Aorta (tissue), 5 donors: ENCODE results near the gene OTUB2. TPM values are rescaled to one million over a fixed set of nuclear protein-coding genes. Genes with fewer than 3 reads are reported as not detected.

Source experiments
- ATAC-seq: fragments of 200-7000 bp; cut with Tn5 transposase; one replicate; pipeline ENCODE4 v1.9.1; 2022; ENCODE audit warnings: moderate library complexity; ENCODE audit not compliant: low FRiP score
- DNase-seq, 2 donors: peaks; one replicate each; pipeline ENCODE4 v3.0.0-alpha.2; 2020
- H3K27ac ChIP-seq, 2 donors: one replicate each; pipeline ENCODE4 v1.5.1; 2013; ENCODE audit warnings: low read length in 2 of 2, mild to moderate bottlenecking in 2 of 2, moderate library complexity in 2 of 2, control low read depth in 1 of 2, inconsistent platforms in 1 of 2, low read depth in 1 of 2
- H3K27me3 ChIP-seq, 2 donors: one replicate each; pipeline ENCODE4 v1.6.1; 2013; ENCODE audit warnings: control low read depth in 1 of 2, low read length in 1 of 2, mild to moderate bottlenecking in 1 of 2, moderate library complexity in 1 of 2; ENCODE audit not compliant: insufficient read depth in 2 of 2, control insufficient read depth in 1 of 2
- H3K36me3 ChIP-seq, 2 donors: one replicate each; pipeline ENCODE4 v1.6.1; 2013; ENCODE audit warnings: control low read depth in 1 of 2, low read length in 1 of 2, mild to moderate bottlenecking in 1 of 2; ENCODE audit not compliant: insufficient read depth in 2 of 2, control insufficient read depth in 1 of 2
- H3K4me1 ChIP-seq, 2 donors: one replicate each; pipeline ENCODE4 v1.6.1; 2013; ENCODE audit warnings: low read length in 2 of 2, control low read depth in 1 of 2, mild to moderate bottlenecking in 1 of 2, moderate library complexity in 1 of 2; ENCODE audit not compliant: insufficient read depth in 2 of 2, control insufficient read depth in 1 of 2
- H3K4me3 ChIP-seq, 2 donors: one replicate each; pipeline ENCODE4 v1.5.1; 2013; ENCODE audit warnings: low read length in 2 of 2, control low read depth in 1 of 2, mild to moderate bottlenecking in 1 of 2
- H3K9me3 ChIP-seq: one replicate; pipeline ENCODE4 v1.6.1; 2013; ENCODE audit warnings: mild to moderate bottlenecking, low read length; ENCODE audit not compliant: control insufficient read depth
- WGBS, 2 donors: extraction: QIAGEN DNeasy Blood & Tissue Kit; methylation state at CpG; one replicate each; pipeline ENCODE4 v1.1.7; 2013; 5-methylcytosine and 5-hydroxymethylcytosine counted together
- intact Hi-C, 2 donors: fragments of 100-400 bp; cut with DNase I; formaldehyde crosslinking; loops; one replicate each; pipeline versions ENCODE4 v1.14.2 to v1.15.0; 2022
- polyA plus RNA-seq, 2 donors: library from polyadenylated mRNA; stranded (reverse); fragments of 200-250 nt; gene quantifications; one replicate each; pipeline ENCODE4 v1.2.3, GENCODE V29; 2013
- total RNA-seq, 2 donors: library from RNA; stranded (reverse); fragmentation: NEBNext Ultra II Directional; extraction: Animal tissue kit (Norgen Biotek cat#: 25700); gene quantifications; one replicate each; pipeline ENCODE4 v1.2.1, GENCODE V29; 2021
- donor health status: healthy with polysubstance abuse.
- donor health status: Bipolar disorder and iron deficiency.
- donor health status: DM: no; HTN: no; CAD: no.
- donor health status: DM: no; HTN: no; CAD: no.
- donor health status: DM: yes; HTN: yes; CAD: no.

The OTUB2 gene
- total and polyA plus RNA-seq, 4 donors = 0.42 to 0.60 TPM; not detected in 2

GRCh38 chr14:94080621-94081385, 54.7 kb downstream of the OTUB2 start, which contains the start of the genes DDX24 and IFI27L1:
Gene DDX24 (minus strand): TSS chr14:94081202. CDS start chr14:94079742, 1,460 bp downstream.
Gene IFI27L1 (plus strand): TSS chr14:94081310. CDS start chr14:94096938, 15,628 bp downstream.
- Histone ChIP-seq H3K9me3 (no peaks in the 10 kb centered on the region), H3K27ac (peak within 1 kb of the TSS; percentile 45 to 49), H3K27me3 (no peaks in the 10 kb centered on the region), H3K4me1 (peaks cover 0 to 5% of the 10 kb centered on the region in 2 donors), H3K4me3 (peak within 1 kb of the TSS; percentile 57 to 97), H3K36me3 (peaks cover 0 to 3% of the 10 kb centered on the region in 2 donors)
- DNase-seq (peak; percentile 98 to 99), ATAC-seq (peak; percentile 99)
- 0 to 1% methylated on average over 66 to 77 of the region's 77 CpGs for WGBS, 2 donors
- intact Hi-C loops = loop anchor here (2.0 to 5.0 kb wide), 2 partner anchors 46 to 48 kb away; partner anchors contain the start of gene IFI27L2 (in 2 of the 2)

- 1 to 2% methylated on average over 19 of the region's 19 CpGs for WGBS, 2 donors
- Histone ChIP-seq H3K27ac (peak overlapping the region in 1 of 2 donors; percentile 7), H3K27me3 (no peaks in the 10 kb centered on the region), H3K4me1 (peaks cover 0 to 5% of the 10 kb centered on the region in 2 donors), H3K9me3 (no peaks in the 10 kb centered on the region), H3K36me3 (peaks cover 0 to 3% of the 10 kb centered on the region in 2 donors), H3K4me3 (peak overlapping the region; percentile 53 to 56)
- DNase-seq (no peak), ATAC-seq (no peak)
- intact Hi-C loops = loop anchor here (2.0 to 5.0 kb wide), 2 partner anchors 46 to 47 kb away; partner anchors contain the start of gene IFI27L2 (in 2 of the 2)
Measured at GRCh38 chr14:94081386-94081820, 55.3 kb downstream of the OTUB2 start.

- no peak for ATAC-seq
- H3K4me1 ChIP-seq = no peaks in the 10 kb centered on the region
- H3K9me3 ChIP-seq = no peaks in the 10 kb centered on the region
- 69 to 93% methylated on average over 4 of the region's 4 CpGs for WGBS, 2 donors
- intact Hi-C loops = no loop called here
- no peaks in the 10 kb centered on the region for H3K36me3 ChIP-seq
- no peak overlapping the region for H3K27ac ChIP-seq
- DNase-seq = no peak
- no peak overlapping the region for H3K4me3 ChIP-seq
- H3K27me3 ChIP-seq = no peaks in the 10 kb centered on the region
Measured at GRCh38 chr14:94087891-94088290, 61.8 kb downstream of the OTUB2 start.

- Histone ChIP-seq H3K4me1 (no peaks in the 10 kb centered on the region), H3K4me3 (no peak overlapping the region), H3K27me3 (no peaks in the 10 kb centered on the region), H3K27ac (no peak overlapping the region), H3K9me3 (no peaks in the 10 kb centered on the region), H3K36me3 (no peaks in the 10 kb centered on the region)
- intact Hi-C loops = no loop called here
- ATAC-seq (no peak), DNase-seq (no peak)
- 73 to 76% methylated on average over 5 of the region's 5 CpGs for WGBS, 2 donors
Measured at GRCh38 chr14:94088516-94088915, 62.4 kb downstream of the OTUB2 start.

- Histone ChIP-seq H3K36me3 (no peaks in the 10 kb centered on the region), H3K9me3 (no peaks in the 10 kb centered on the region), H3K4me1 (no peaks in the 10 kb centered on the region), H3K4me3 (no peak overlapping the region), H3K27me3 (no peaks in the 10 kb centered on the region), H3K27ac (no peak overlapping the region)
- ATAC-seq = no peak
- WGBS, 2 donors = 96 to 97% methylated on average over 4 of the region's 4 CpGs
- no peak for DNase-seq
- intact Hi-C loops = no loop called here
Measured at GRCh38 chr14:94089479-94089878, 63.3 kb downstream of the OTUB2 start.

GRCh38 chr14:94093418-94093817, 67.3 kb downstream of the OTUB2 start:
- no peak for ATAC-seq
- intact Hi-C loops = no loop called here
- DNase-seq = no peak

GRCh38 chr14:94097091-94097490, 71.0 kb downstream of the OTUB2 start:
- Histone ChIP-seq H3K27ac (no peak overlapping the region), H3K4me1 (no peaks in the 10 kb centered on the region), H3K4me3 (no peak overlapping the region), H3K9me3 (no peaks in the 10 kb centered on the region), H3K36me3 (no peaks in the 10 kb centered on the region), H3K27me3 (no peaks in the 10 kb centered on the region)
- ATAC-seq = no peak
- 93% methylated on average over 4 of the region's 4 CpGs for WGBS, 2 donors
- no peak for DNase-seq
- intact Hi-C loops = no loop called here

More at GRCh38 chr14:94093418-94093817, 67.3 kb downstream of the OTUB2 start:
- H3K27ac ChIP-seq = no peak overlapping the region
- H3K4me3 ChIP-seq = no peak overlapping the region
- no peaks in the 10 kb centered on the region for H3K36me3 ChIP-seq
- no peaks in the 10 kb centered on the region for H3K4me1 ChIP-seq
- H3K9me3 ChIP-seq = no peaks in the 10 kb centered on the region
- no peaks in the 10 kb centered on the region for H3K27me3 ChIP-seq
- WGBS, 2 donors = 92 to 96% methylated on average over 2 of the region's 2 CpGs
